ENCODE data around the gene PLCB2. TPM values are rescaled to one million over a fixed set of nuclear protein-coding genes. Genes with fewer than 3 reads are reported as not detected.

Gene PLCB2
- total and polyA plus RNA-seq, 8 donors: 3.5 to 12.5 (median 5.5) TPM

- no peak for DNase-seq
- Histone ChIP-seq H3K27me3 (peaks cover 0 to 25% (median 14%) of the 10 kb centered on the region in 3 donors), H3K9me3 (no peaks in the 10 kb centered on the region), H3K4me1 (peaks cover 12 to 36% (median 23%) of the 10 kb centered on the region in 4 donors), H3K4me3 (no peak overlapping the region), H3K36me3 (peaks cover 0 to 53% (median 0%) of the 10 kb centered on the region in 4 donors), H3K27ac (no peak overlapping the region)
- TF ChIP-seq EP300 (IDR thresholded peaks at IDR 0.05) (no peak), POLR2AphosphoS5 (IDR thresholded peaks at IDR 0.05) (no peak), CTCF (IDR thresholded peaks at IDR 0.05) (no peak), POLR2A (IDR thresholded peaks at IDR 0.05) (no peak)
- intact Hi-C loops (cut with DNase I; ENCODE audit: low total_unique reads): no loop called here
Observed at GRCh38 chr15:40293006-40293405, 14.7 kb downstream of the PLCB2 start.

- TF ChIP-seq POLR2A (IDR thresholded peaks at IDR 0.05) (no peak), CTCF (IDR thresholded peaks at IDR 0.05) (no peak), EP300 (IDR thresholded peaks at IDR 0.05) (no peak), POLR2AphosphoS5 (IDR thresholded peaks at IDR 0.05) (no peak)
- Histone ChIP-seq H3K27me3 (peaks cover 0 to 27% (median 14%) of the 10 kb centered on the region in 3 donors), H3K36me3 (peaks cover 0 to 57% (median 0%) of the 10 kb centered on the region in 4 donors), H3K27ac (no peak overlapping the region), H3K4me3 (no peak overlapping the region), H3K4me1 (peaks cover 12 to 36% (median 23%) of the 10 kb centered on the region in 4 donors), H3K9me3 (no peaks in the 10 kb centered on the region)
- intact Hi-C loops (cut with DNase I; ENCODE audit: low total_unique reads): no loop called here
- DNase-seq: no peak
- WGBS, 5 donors: 76 to 93% (median 77%) methylated on average over 2 to 3 of the region's 3 CpGs
Observed at GRCh38 chr15:40292246-40292645, 15.5 kb downstream of the PLCB2 start.

- TF ChIP-seq POLR2A (IDR thresholded peaks at IDR 0.05): no peak
- no peak for TF ChIP-seq POLR2AphosphoS5 (IDR thresholded peaks at IDR 0.05)
- no peak for TF ChIP-seq CTCF (IDR thresholded peaks at IDR 0.05)
- TF ChIP-seq EP300 (IDR thresholded peaks at IDR 0.05): no peak
- no peaks in the 10 kb centered on the region for H3K9me3 ChIP-seq
- whole genome bisulfite sequencing, 5 donors: 6 to 47% (median 23%) methylated on average over 22 to 68 of the region's 68 CpGs
- H3K4me3 ChIP-seq: peak overlapping the region; percentile 30 to 53 (median 40)
- intact Hi-C loops (cut with DNase I; ENCODE audit: low total_unique reads): no loop called here
- peaks cover 0 to 61% (median 0%) of the 10 kb centered on the region in 4 donors for H3K36me3 ChIP-seq
- H3K4me1 ChIP-seq: peaks cover 12 to 29% (median 20%) of the 10 kb centered on the region in 4 donors
- DNase-seq: peak; percentile 64 to 90
- H3K27ac ChIP-seq: no peak overlapping the region
- H3K27me3 ChIP-seq: peaks cover 0 to 27% (median 14%) of the 10 kb centered on the region in 3 donors
Observed at GRCh38 chr15:40290918-40291574, 16.7 kb downstream of the PLCB2 start.

GRCh38 chr15:40290545-40290917 is 17.2 kb downstream of the PLCB2 start:
- TF ChIP-seq EP300 (IDR thresholded peaks at IDR 0.05): no peak
- no peak for TF ChIP-seq POLR2A (IDR thresholded peaks at IDR 0.05)
- TF ChIP-seq CTCF (IDR thresholded peaks at IDR 0.05): no peak
- no peak for TF ChIP-seq POLR2AphosphoS5 (IDR thresholded peaks at IDR 0.05)
- H3K9me3 ChIP-seq: no peaks in the 10 kb centered on the region
- intact Hi-C loops (cut with DNase I; ENCODE audit: low total_unique reads): no loop called here
- H3K27me3 ChIP-seq: peaks cover 0 to 27% (median 14%) of the 10 kb centered on the region in 3 donors
- H3K27ac ChIP-seq: no peak overlapping the region
- WGBS, 5 donors: 37 to 55% (median 50%) methylated on average over 9 to 12 of the region's 12 CpGs
- peak overlapping the region in 3 of 4 donors; percentile 36 to 53 (median 44) for H3K4me3 ChIP-seq
- H3K36me3 ChIP-seq: peaks cover 0 to 56% (median 0%) of the 10 kb centered on the region in 4 donors
- DNase-seq: no peak
- peaks cover 12 to 27% (median 19%) of the 10 kb centered on the region in 4 donors for H3K4me1 ChIP-seq
